T47D (cell line): ENCODE results near the gene ENGASE.

Experiments
- DNase-seq, 2 experiments: peaks; one replicate each; pipeline versions ENCODE4 v3.0.0 to v3.0.0-alpha.2; 2011 to 2012; ENCODE audit warnings: low read depth in 1 of 2, low spot score in 1 of 2
- JUND ChIP-seq: IDR thresholded peaks from 2 replicates; pipeline ENCODE4 v1.6.1; 2012; ENCODE audit warnings: low read depth
- in situ Hi-C: cut with HindIII; loops from 2 replicates; pipeline ENCODE4 v1.10.0; 2016; ENCODE audit warnings: low sequenced_read_pairs, low pct_unique_long_range_greater_than_20kb

Gene ENGASE

DNA sequence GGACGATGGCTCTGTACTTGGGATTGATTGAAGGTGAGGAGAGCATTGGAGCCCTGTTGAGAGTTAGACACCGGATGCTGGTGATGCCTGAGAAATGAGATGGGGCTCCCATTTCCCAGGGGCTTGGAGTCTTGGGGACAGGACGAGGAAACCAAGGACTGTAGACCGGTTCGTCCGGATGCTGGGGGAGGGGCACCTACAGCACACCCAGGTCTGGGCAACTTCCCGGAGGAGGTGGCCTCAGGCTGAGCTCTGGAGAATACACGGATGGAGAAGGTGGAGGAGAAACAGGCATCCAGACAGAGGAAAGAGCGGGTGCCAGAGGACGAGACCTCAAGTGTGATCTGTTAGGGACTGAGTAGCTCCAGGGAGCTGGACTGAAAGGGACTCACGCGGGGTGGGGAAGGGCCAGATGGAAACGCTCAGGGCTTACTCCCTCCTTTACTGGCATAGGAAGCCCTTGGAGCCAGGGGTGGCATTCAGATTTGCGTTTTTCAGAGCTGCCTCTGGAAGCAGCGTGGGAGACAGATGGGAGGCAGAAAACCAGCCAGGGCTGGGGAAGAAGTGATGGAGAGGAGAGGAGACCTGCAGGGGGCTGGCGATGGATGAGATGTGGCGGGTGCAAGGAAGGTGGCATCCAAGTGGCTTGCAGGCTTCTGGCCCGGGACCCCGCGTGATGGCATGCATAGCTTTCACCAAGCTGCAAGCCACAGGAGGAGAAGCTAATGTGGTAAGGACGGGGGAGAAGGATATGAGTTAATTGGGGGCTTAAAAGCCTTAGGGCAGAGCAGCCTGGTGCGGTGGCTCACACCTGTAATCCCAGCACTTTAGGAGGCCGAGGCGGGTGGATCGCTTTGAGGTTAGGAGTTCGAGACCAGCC is 42.4 kb upstream of the ENGASE start:
- in situ Hi-C loops: no loop called here
- peak in 1 of 2 experiments; percentile 52 for DNase-seq
- TF ChIP-seq JUND: no peak

DNA sequence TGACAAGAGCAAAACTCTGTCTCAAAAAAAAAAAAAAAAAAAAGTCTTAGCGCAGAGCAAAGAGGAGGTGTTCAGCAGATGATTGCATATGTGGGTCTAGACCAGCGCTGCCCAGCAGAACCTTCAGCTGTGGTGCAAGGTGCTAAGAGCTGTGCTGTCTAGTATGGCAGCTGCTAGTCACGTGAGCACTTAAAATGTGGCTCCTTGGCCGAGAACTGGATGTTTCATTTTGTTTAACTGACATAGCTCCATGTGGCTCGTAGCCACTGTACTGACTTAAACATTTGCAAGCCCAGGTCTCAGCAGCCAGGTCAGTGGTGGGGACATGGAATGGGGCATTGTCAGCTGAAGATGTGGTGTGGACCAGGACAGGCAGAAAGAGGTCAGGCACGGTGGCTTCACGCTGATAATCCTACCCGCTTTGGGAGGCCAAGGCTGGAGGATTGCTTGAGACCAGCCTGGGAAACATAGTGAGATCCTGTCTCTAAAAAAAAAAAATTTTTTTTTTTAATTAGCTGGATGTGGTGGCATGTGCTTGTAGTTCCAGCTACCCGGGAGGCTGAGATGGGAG is 41.5 kb upstream of the ENGASE start:
- TF ChIP-seq JUND: no peak
- in situ Hi-C loops: no loop called here
- DNase-seq: no peak

DNA sequence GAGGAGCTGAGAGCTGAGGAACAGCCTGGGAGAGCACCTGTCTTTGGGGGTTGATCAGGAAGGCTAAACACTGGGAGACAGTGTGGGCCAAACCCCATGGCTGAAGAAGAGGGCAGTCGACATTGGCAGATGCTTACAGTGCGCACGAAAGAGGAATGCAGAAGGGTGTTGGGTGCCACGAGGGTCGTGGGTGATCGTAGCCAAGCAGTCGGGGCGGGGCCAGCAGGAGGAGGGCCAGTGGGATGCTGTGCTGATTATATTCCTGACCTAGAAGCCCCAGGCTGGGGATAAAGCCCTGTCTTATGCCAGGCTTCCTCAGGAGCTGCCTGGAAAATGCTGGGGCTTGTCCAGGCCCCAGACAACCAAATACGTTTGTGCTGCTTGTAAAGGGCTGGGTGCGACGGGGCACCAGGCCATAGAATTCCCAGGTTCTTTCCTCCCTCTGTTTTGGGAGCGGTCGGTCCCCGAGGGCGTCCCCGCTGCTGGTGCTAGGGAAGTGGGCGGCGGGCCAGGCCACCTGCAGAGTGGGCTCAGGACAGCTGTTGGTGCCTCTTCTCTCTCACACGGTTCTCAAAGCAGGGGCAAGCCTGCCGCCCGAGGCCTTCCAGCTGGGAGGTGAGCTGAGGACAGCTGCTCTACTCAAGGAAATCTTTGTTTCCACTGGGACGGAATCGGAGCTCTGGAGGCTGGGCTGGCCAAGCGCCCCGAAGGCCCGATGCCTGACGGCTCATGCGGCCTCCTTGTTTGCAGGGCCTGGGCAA is 40.7 kb upstream of the ENGASE start:
- no peak for TF ChIP-seq JUND
- DNase-seq: no peak
- in situ Hi-C loops: no loop called here

DNA sequence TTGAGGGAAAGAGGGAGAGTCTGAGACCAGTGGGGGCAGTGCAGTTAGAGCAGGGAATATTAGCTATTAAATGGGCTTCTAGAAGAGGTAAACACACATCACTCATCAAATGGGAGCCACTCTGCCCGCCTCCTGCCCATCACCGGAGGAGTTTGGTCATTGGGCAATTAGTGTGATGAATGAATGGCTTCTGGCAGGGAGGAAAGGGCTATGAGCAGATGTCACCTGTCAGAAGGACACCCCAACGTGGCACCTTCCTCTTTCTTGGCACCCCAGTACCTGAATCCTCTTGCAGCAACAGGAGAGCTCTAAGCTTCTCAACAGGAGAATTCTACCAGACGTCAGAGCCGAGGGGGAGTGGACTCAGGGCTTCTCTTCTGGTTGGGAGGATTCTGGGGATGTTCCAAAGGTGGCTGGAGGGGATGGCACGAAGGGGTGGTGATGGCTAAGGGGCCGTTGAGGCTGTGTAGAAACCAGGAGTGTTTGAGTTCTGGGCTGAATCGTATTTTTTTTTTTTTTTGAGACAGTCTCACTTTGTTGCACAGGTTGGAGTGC is 39.6 kb upstream of the ENGASE start:
- in situ Hi-C loops: no loop called here
- DNase-seq: no peak
- no peak for TF ChIP-seq JUND

DNA sequence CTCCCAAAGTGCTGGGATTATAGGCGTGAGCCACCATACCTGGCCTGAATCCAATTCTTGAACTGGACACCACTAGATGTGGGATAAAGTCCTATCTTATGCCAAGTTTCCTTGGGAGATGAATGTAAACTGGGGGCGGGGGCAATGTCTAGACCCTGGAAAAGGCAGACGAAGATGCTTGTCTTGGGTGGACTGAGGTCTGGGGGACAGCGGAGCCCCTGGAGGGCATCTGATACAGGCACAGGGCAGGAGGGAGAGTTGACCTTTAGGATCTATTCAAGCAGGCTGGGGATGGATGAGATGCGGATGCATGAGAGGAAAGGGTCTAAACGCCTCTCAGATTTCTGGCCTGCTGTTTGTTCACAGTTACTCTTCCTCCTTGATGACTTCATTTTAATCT is 38.9 kb upstream of the ENGASE start:
- TF ChIP-seq JUND: no peak

DNA sequence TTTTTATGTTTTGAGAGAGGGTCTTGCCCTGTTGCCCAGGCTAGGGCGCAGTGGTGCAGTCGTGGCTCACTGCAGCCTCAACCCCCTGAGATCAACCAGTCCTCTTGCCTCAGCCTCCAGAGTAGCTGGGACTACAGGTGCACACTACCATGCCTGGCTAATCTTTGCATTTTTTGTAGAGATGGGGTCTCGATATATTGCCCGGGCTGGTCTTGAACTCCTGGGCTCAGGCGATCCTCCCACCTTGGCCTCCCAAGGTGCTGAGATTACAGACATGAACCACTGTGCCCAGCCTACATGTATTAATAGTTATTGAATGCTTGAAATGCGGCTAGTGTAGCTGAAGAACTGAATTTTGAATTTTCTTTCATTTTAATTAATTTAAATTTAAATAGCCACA is 38.4 kb upstream of the ENGASE start:
- in situ Hi-C loops: no loop called here
- no peak for TF ChIP-seq JUND
- DNase-seq: no peak

More for the DNA sequence above, 38.9 kb upstream of the ENGASE start:
- in situ Hi-C loops: no loop called here
- DNase-seq: no peak

DNA sequence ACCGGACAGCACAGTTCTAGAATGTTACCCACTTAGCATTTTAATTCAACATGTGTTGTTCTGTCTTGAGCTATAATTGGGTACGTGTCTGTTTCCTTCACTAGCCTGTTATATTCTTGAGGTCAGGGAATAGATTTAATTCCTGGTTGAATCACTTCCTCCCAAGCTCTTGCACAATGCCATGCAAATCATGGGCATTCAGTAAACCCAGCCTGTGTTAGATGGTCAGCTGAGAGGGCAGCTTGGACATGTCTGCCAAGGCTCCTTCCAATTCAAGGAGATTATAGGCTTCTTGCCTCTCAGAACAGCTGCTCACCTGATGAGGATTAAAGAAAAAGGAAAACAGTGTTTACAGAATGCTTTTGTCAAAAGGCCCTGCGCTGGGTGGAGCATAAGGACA is 38.0 kb upstream of the ENGASE start:
- in situ Hi-C loops: no loop called here
- TF ChIP-seq JUND: no peak
- no peak for DNase-seq

DNA sequence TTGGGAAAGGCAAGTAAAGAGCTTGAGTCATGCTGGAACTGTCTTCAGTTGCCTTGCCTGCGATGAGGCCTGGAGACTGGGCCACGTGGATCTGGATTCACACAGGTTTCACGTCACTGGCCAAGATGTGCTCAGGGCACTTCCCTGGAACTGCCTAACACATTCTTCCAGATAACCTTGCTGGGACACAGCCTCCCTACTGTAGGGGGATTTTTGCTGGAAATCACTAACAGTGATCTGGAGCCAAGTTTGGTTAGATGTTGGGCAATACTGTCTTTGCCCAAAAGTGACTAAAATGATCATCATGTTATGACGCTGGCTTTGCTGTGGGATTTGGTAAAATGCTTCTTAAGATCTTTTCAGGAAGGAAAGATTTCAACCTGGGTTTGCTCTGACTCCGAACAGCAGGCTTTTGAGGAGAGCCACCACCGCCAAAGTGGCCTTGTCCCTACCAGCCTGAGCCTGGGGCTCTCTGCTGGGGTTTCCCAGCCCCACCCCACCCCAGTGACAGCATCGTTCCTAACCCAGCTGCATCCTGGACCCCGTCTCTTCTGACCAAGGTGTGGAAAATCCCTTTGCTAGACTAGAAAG is 36.0 kb upstream of the ENGASE start:
- in situ Hi-C loops: no loop called here
- no peak for DNase-seq
- no peak for TF ChIP-seq JUND

DNA sequence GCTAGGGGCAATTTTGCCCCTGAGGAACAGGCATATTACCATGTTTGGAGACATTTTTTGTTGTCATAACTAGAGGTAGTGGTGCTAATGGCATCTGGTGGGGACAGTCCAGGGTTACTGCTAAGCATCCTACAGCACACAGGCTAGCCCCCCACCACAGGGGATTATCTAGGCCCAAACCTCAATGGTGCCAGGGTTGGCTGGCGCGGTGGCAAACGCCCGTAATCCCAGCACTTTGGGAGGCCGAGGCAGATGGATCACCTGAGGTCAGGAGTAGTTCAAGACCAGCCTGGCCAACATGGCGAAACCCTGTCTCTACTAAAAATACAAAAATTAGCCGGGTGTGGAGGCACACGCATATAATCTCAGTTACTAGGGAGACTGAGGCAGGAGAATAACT is 35.5 kb upstream of the ENGASE start:
- no peak for TF ChIP-seq JUND
- DNase-seq: no peak
- in situ Hi-C loops: no loop called here

DNA sequence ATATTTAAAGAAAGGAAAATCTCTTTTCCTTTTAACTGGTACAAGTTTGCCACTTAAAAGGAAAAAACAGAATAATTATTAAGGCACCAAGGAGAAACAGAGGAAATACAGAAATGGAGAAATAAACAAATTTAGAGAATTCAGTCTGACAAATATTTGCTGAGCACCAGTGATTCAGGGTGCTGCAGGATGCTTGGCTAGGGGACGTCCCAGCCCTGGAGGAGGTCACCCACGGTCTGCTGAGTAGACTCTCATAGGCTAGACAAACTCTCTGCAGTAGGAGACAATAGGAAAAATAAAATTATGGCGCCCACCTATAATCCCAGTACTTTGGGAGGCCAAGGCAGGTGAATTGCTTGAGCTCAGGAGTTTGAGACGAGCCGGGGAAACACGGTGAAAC is 34.7 kb upstream of the ENGASE start:
- DNase-seq: no peak
- no peak for TF ChIP-seq JUND
- in situ Hi-C loops: no loop called here

DNA sequence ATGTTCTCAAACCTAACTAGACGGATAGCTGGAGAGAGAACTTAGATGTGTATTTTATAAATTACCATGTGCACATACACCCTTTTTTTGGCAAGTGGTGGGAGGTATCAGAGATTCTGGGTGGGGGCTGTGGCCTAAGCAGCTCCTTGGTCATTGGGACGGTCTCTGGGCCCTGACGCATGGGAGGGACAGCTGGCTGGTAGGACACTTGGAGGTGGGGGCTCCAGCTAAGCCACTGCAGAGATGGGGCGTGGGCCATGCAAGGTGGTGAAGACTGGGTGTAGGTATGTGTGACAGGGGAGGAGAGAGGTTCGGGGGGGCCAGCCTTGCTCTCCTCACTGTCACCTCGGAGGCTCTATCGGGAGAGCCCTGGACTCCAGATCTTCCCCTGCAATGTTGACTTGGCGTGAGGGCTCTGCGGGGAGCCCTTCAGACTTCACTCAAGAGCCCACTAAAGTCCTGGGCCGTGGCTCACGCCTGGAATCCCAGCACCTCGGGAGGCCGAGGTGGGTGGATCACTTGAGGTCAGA is 33.5 kb upstream of the ENGASE start:
- in situ Hi-C loops: no loop called here
- no peak for DNase-seq
- TF ChIP-seq JUND: no peak

DNA sequence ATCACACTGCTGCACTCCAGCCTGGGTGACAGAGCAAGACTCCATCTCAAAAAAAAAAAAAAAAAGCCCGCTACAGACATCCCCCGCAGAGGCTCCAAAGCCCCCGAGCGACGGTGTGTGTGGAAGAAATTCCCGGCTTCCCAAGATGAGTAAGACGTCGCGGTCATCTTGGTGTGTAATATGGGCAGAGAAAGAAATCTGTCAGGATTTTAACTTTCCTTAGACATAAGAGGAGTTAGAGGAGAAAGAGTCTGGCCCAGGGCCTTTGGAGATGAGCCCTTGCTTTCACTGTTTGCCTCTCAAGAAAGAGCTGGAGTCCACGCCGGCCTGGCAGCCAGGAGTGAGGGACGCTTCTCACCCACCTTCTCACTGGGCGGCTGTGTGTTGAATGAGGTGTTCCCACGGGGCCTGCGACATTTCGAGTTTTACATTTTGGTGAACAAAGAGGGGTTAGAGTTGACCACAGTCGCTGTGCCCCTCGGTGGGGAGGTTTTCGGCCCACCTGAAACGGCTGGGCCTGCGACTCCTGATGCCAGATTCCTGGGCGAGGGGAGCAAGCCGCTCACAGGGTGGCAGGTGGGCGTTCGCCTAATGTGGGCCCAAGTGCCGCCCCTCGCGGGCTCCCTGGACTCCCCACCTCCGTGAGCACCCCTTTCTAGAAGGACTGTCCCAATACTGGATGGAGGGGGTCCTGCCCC is 32.8 kb upstream of the ENGASE start:
- TF ChIP-seq JUND: no peak
- no peak for DNase-seq
- in situ Hi-C loops: no loop called here
